Measurements from ENCODE around the gene STON2.

Gene STON2, protein sequence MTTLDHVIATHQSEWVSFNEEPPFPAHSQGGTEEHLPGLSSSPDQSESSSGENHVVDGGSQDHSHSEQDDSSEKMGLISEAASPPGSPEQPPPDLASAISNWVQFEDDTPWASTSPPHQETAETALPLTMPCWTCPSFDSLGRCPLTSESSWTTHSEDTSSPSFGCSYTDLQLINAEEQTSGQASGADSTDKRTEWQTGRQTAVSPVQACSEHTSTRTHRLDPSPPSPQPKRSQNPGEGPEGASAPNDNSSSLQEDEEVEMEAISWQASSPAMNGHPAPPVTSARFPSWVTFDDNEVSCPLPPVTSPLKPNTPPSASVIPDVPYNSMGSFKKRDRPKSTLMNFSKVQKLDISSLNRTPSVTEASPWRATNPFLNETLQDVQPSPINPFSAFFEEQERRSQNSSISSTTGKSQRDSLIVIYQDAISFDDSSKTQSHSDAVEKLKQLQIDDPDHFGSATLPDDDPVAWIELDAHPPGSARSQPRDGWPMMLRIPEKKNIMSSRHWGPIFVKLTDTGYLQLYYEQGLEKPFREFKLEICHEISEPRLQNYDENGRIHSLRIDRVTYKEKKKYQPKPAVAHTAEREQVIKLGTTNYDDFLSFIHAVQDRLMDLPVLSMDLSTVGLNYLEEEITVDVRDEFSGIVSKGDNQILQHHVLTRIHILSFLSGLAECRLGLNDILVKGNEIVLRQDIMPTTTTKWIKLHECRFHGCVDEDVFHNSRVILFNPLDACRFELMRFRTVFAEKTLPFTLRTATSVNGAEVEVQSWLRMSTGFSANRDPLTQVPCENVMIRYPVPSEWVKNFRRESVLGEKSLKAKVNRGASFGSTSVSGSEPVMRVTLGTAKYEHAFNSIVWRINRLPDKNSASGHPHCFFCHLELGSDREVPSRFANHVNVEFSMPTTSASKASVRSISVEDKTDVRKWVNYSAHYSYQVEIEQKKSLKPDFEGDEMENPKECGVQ

GRCh38 chr14:81400202-81400678 lies at the start of gene STON2:
Gene STON2 (minus strand): TSS chr14:81400324. CDS start chr14:81398382, 1,942 bp downstream.
- no peak within 1 kb of the TSS for H3K4me3 Mint-ChIP-seq
- H3K27ac Mint-ChIP-seq = peak within 1 kb of the TSS in 1 of 3 experiments; percentile 6
- H3K4me1 Mint-ChIP-seq = no peaks in the 10 kb centered on the region
- H3K9me3 Mint-ChIP-seq = peaks cover 3% of the 10 kb centered on the region
- TF ChIP-seq CTCF (IDR thresholded peaks at IDR 0.05; ENCODE audit: unreplicated experiment in 3 of 3) = no peak
- peaks cover 18% of the 10 kb centered on the region for H3K36me3 Mint-ChIP-seq (ENCODE audit: low read depth)
- no peaks in the 10 kb centered on the region for H3K27me3 Mint-ChIP-seq (ENCODE audit: low read depth)

GRCh38 chr14:81449576-81449975 lies 49.5 kb upstream of the STON2 start:
- no peak for TF ChIP-seq CTCF (IDR thresholded peaks at IDR 0.05; ENCODE audit: unreplicated experiment in 3 of 3)
- H3K4me1 Mint-ChIP-seq = peaks cover 28% of the 10 kb centered on the region
- peak overlapping the region in 1 of 3 experiments; percentile 55 for H3K4me3 Mint-ChIP-seq
- peak overlapping the region; percentile 31 to 87 (median 56) for H3K27ac Mint-ChIP-seq
- H3K27me3 Mint-ChIP-seq (ENCODE audit: low read depth) = peaks cover 28% of the 10 kb centered on the region
- H3K36me3 Mint-ChIP-seq (ENCODE audit: low read depth) = no peaks in the 10 kb centered on the region
- peaks cover 1% of the 10 kb centered on the region for H3K9me3 Mint-ChIP-seq

DNA sequence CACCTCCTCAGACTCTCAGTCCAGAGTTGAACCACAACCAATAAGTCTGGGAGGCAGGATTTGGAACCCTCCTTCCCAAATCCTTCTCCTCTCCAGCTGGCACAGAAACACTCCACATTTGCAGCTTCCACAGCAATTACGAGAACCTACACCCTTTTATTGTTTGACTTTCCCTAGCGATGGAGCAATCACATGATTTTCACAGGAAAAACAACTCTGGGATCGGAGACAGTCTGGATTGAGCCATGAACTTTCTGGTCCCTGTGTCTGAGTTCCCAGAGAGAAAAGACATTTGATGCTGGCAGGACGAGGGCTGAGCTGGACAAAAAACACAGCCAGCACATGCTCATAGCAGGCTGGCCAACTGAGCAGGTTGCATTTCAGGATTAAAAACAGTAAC lies 49.0 kb upstream of the STON2 start:
- peaks cover 6% of the 10 kb centered on the region for H3K9me3 Mint-ChIP-seq
- H3K27me3 Mint-ChIP-seq (ENCODE audit: low read depth) = peaks cover 33% of the 10 kb centered on the region
- H3K4me3 Mint-ChIP-seq = peak overlapping the region in 1 of 3 experiments; percentile 55
- H3K36me3 Mint-ChIP-seq (ENCODE audit: low read depth) = no peaks in the 10 kb centered on the region
- peak overlapping the region; percentile 34 to 87 (median 56) for H3K27ac Mint-ChIP-seq
- no peak for TF ChIP-seq CTCF (IDR thresholded peaks at IDR 0.05; ENCODE audit: unreplicated experiment in 3 of 3)
- H3K4me1 Mint-ChIP-seq = peaks cover 28% of the 10 kb centered on the region

- Mint-ChIP-seq H3K4me3 (no peak overlapping the region), H3K27me3 (ENCODE audit: low read depth) (peaks cover 34% of the 10 kb centered on the region), H3K9me3 (peaks cover 8% of the 10 kb centered on the region), H3K27ac (no peak overlapping the region), H3K36me3 (ENCODE audit: low read depth) (no peaks in the 10 kb centered on the region), H3K4me1 (peaks cover 28% of the 10 kb centered on the region)
- TF ChIP-seq CTCF (IDR thresholded peaks at IDR 0.05; ENCODE audit: unreplicated experiment in 3 of 3) = no peak
These were observed 47.1 kb upstream of the STON2 start for GRCh38 chr14:81447021-81447764.

DNA sequence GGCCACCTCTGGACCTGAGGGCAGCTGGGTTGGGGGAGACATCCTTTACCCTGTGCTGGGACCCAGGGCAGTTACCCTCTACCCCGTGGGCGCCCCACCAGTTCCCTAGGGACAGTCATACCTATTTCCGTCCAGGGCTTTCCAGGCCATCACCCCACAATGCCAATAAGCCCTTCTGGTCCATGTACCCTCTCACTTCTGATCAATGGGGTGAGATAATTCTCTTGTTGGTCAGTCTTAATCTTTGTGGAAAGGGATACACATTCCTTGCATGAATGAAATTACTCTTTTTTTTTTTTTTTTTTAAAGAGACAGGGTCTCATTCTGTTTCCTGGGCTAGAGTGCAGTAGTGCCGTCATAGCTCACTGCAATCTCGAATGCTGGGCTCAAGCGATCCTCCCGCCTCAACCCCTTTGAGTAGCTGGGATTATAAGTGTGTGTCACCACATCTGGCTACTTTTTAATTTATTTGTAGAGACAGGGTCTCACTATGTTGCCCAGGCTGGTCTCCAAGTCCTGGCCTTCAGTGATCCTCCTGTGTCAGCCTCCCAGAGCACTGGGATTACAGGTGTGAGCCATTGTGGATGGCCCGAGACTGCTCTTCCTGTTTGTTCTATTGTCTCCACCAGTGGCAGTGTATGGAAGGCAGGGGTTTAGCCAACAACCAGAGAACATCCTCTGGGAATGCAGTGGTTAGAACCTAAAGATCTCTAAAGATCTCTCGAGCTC lies 46.3 kb upstream of the STON2 start:
- H3K9me3 Mint-ChIP-seq = peaks cover 8% of the 10 kb centered on the region
- H3K36me3 Mint-ChIP-seq (ENCODE audit: low read depth) = no peaks in the 10 kb centered on the region
- peaks cover 37% of the 10 kb centered on the region for H3K27me3 Mint-ChIP-seq (ENCODE audit: low read depth)
- TF ChIP-seq CTCF (IDR thresholded peaks at IDR 0.05; ENCODE audit: unreplicated experiment in 3 of 3) = no peak
- H3K27ac Mint-ChIP-seq = no peak overlapping the region
- H3K4me3 Mint-ChIP-seq = no peak overlapping the region
- H3K4me1 Mint-ChIP-seq = peaks cover 28% of the 10 kb centered on the region
